ENCODE data around the gene TIMP2. TPM values are rescaled to one million over a fixed set of nuclear protein-coding genes. Genes with fewer than 3 reads are reported as not detected.
A peak's percentile ranks its signal among the peaks of the same experiment; 100 is the strongest.

TIMP2 gene
- total and polyA plus RNA-seq, 2 of the 13 experiments (the other 11 are each of a cell fraction or from before 2014, with no cell fraction given), result 3.8 to 8.5 TPM

DNA sequence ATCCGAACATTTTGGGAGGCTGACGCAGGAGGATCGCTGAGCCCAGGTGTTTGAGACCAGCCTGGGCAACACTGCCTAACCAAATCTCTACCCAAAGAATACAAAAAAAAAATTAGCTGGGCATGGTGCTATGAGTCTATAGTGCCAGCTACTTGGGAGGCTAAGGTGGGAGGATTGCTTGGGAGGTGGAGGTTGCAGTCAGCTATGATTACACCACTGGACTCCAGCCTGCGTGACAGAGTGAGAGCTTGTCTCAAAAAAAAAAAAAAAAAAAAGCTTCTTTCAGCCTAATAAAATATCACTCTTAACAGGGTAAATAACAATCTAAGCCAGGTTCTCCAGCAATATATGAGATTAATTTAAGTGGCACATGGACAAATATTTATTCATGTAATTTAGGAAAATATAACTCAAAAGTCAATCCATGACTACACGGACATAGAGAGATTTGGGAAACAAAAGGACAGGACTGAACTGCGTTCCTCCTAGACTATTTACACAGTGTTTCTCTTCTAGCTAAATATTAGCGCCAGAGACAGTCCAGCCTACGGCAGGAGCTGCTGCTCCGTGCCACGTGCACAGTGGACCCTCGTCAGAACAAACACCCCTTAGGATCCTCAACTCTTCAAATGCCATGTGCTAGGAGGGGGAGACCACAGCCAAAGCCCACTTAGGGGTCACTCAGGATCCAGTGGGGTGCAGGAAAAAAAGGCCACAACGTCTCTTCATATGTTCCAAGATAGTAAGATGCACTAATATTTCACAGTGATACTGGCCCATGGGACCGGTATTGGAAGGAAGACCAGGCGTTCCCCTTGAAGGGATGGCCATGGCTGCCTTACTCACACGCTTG, 93.3 kb downstream of the TIMP2 start (continued):
- TF ChIP-seq, protein P1, sequence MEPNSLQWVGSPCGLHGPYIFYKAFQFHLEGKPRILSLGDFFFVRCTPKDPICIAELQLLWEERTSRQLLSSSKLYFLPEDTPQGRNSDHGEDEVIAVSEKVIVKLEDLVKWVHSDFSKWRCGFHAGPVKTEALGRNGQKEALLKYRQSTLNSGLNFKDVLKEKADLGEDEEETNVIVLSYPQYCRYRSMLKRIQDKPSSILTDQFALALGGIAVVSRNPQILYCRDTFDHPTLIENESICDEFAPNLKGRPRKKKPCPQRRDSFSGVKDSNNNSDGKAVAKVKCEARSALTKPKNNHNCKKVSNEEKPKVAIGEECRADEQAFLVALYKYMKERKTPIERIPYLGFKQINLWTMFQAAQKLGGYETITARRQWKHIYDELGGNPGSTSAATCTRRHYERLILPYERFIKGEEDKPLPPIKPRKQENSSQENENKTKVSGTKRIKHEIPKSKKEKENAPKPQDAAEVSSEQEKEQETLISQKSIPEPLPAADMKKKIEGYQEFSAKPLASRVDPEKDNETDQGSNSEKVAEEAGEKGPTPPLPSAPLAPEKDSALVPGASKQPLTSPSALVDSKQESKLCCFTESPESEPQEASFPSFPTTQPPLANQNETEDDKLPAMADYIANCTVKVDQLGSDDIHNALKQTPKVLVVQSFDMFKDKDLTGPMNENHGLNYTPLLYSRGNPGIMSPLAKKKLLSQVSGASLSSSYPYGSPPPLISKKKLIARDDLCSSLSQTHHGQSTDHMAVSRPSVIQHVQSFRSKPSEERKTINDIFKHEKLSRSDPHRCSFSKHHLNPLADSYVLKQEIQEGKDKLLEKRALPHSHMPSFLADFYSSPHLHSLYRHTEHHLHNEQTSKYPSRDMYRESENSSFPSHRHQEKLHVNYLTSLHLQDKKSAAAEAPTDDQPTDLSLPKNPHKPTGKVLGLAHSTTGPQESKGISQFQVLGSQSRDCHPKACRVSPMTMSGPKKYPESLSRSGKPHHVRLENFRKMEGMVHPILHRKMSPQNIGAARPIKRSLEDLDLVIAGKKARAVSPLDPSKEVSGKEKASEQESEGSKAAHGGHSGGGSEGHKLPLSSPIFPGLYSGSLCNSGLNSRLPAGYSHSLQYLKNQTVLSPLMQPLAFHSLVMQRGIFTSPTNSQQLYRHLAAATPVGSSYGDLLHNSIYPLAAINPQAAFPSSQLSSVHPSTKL (CRISPR knock-in tag; IDR thresholded peaks at IDR 0.05), result peak; percentile 81
- TF ChIP-seq IRF2 (CRISPR knock-in tag; IDR thresholded peaks at IDR 0.05) (peak; percentile 54; the same call in 1 of the 2 replicates), ZNF274 (CRISPR knock-in tag; IDR thresholded peaks at IDR 0.05) (peak; percentile 64; the same call in 1 of the 2 replicates), RXRB (CRISPR knock-in tag; IDR thresholded peaks at IDR 0.05; ENCODE audit: borderline replicate concordance) (peak; percentile 51; the same call in 1 of the 2 replicates), EP300 (IDR thresholded peaks at IDR 0.05; ENCODE audit: low read depth in 2 of 2, low read length in 2 of 2) (0 out of 4 replicates have a peak, but pooled peaks of 1 of the 2 experiments have one; percentile 15), EP300 (CRISPR knock-in tag; IDR thresholded peaks at IDR 0.05; ENCODE audit: borderline replicate concordance) (0 out of 2 replicates have a peak, but pooled peaks have one; percentile 16), ARNTL (CRISPR knock-in tag; IDR thresholded peaks at IDR 0.05) (peak; percentile 96), MED1 (CRISPR knock-in tag; IDR thresholded peaks at IDR 0.05) (peak; percentile 68), ZNF451 (CRISPR knock-in tag; IDR thresholded peaks at IDR 0.05) (no peak), KLF12 (CRISPR knock-in tag; IDR thresholded peaks at IDR 0.05; ENCODE audit: borderline replicate concordance) (0 out of 2 replicates have a peak, but pooled peaks have one; percentile 15), KAT8 (CRISPR knock-in tag; IDR thresholded peaks at IDR 0.05) (peak; percentile 39; the same call in 1 of the 2 replicates), SKI (IDR thresholded peaks at IDR 0.05; ENCODE audit: partially characterized antibody) (no peak), ZNF329 (CRISPR knock-in tag; IDR thresholded peaks at IDR 0.05; ENCODE audit: low read depth) (0 out of 2 replicates have a peak, but pooled peaks have one; percentile 7), NFKB2 (CRISPR knock-in tag; IDR thresholded peaks at IDR 0.05; ENCODE audit: borderline replicate concordance) (peak; percentile 72; the same call in 1 of the 2 replicates), TARDBP (CRISPR knock-in tag; IDR thresholded peaks at IDR 0.05) (peak; percentile 38; the same call in 1 of the 2 replicates), BORCS8-MEF2B (CRISPR knock-in tag; IDR thresholded peaks at IDR 0.05) (peak; percentile 86), FOXP1 (IDR thresholded peaks at IDR 0.05) (no peak), FOXP1 (CRISPR knock-in tag; IDR thresholded peaks at IDR 0.05) (0 out of 2 replicates have a peak, but pooled peaks have one; percentile 8), SALL2 (CRISPR knock-in tag; IDR thresholded peaks at IDR 0.05) (no peak), NCOR1 (IDR thresholded peaks at IDR 0.05; ENCODE audit: borderline replicate concordance, low read length) (no peak), ZBTB42 (CRISPR knock-in tag; IDR thresholded peaks at IDR 0.05) (no peak)
- TF ChIP-seq, protein P2, sequence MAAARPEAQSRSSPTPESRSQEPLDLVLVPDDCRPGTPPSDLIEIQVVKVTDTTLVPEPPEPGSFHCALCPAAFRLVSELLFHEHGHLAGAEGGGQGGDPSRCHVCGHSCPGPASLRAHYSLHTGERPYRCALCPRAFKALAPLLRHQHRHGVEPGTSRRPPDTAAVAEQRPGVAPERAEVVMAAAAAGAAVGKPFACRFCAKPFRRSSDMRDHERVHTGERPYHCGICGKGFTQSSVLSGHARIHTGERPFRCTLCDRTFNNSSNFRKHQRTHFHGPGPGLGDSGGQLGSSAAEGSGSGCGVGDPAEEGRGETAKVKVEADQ (CRISPR knock-in tag; IDR thresholded peaks at IDR 0.05; ENCODE audit: borderline replicate concordance), result peak; percentile 87
- TF ChIP-seq, protein P3, sequence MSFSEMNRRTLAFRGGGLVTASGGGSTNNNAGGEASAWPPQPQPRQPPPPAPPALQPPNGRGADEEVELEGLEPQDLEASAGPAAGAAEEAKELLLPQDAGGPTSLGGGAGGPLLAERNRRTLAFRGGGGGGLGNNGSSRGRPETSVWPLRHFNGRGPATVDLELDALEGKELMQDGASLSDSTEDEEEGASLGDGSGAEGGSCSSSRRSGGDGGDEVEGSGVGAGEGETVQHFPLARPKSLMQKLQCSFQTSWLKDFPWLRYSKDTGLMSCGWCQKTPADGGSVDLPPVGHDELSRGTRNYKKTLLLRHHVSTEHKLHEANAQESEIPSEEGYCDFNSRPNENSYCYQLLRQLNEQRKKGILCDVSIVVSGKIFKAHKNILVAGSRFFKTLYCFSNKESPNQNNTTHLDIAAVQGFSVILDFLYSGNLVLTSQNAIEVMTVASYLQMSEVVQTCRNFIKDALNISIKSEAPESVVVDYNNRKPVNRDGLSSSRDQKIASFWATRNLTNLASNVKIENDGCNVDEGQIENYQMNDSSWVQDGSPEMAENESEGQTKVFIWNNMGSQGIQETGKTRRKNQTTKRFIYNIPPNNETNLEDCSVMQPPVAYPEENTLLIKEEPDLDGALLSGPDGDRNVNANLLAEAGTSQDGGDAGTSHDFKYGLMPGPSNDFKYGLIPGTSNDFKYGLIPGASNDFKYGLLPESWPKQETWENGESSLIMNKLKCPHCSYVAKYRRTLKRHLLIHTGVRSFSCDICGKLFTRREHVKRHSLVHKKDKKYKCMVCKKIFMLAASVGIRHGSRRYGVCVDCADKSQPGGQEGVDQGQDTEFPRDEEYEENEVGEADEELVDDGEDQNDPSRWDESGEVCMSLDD (CRISPR knock-in tag; IDR thresholded peaks at IDR 0.05; ENCODE audit: borderline replicate concordance), result peak; percentile 69; the same call in 1 of the 2 replicates
